Measurements from ENCODE around the gene TMEM132E. TPM values are rescaled to one million over a fixed set of nuclear protein-coding genes. Genes with fewer than 3 reads are reported as not detected.

TMEM132E gene
- total and polyA plus RNA-seq, 2 of the 8 experiments (the other 6 are each of a cell fraction or from before 2014, with no cell fraction given), result 0.45 to 0.60 TPM

- TF ChIP-seq EGR1 (IDR thresholded peaks at IDR 0.05; ENCODE audit: borderline replicate concordance, low read depth, low read length), result no peak
Observed at GRCh38 chr17:34575182-34575581, 4.2 kb upstream of the TMEM132E start (continued).

Measured in H1 (cell line).